Measurements from ENCODE around the gene PPP2R2C.

DNA sequence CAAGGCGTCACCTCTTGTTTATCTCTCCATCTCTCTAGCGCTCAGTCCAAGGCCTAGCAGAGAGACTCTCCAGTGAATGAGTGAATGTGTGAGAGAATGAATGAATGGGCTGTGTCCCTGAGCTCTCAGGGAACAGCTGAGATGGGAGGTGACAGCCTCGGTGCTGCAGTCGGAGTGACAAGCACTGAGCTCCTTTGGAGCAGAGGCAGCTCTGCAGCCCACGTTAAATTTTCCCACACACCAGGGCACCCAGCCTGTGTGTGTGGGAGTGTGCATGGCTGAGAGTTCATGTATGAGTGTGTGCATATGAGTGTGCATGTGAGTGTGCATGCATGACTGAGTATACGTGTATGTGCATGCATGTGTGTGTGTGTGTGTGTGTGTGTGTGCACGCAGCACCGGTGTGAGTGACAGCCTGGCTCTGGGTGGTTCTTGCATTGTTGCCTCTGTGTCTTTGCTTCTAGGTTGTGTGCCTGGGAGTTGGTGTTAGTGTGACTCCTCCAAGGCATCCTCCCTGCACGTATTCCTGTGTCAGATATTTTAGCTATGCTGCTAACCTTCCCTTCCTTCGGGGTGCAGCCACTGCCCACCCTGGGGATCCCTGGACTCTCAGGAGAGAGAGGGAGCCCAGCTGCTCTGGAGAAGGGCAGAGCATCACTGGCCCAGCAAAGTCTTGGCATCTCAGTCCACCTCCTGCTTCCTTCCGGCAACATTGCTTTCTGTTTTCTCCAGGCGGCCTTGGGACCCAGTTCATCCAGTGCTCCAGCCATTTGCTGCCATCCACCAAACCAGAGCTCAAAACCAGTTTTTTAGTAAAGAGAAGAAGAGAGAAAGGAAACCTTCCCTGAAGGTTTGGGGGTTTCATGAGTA, 98.6 kb downstream of the PPP2R2C start:
- TF ChIP-seq, protein P1, sequence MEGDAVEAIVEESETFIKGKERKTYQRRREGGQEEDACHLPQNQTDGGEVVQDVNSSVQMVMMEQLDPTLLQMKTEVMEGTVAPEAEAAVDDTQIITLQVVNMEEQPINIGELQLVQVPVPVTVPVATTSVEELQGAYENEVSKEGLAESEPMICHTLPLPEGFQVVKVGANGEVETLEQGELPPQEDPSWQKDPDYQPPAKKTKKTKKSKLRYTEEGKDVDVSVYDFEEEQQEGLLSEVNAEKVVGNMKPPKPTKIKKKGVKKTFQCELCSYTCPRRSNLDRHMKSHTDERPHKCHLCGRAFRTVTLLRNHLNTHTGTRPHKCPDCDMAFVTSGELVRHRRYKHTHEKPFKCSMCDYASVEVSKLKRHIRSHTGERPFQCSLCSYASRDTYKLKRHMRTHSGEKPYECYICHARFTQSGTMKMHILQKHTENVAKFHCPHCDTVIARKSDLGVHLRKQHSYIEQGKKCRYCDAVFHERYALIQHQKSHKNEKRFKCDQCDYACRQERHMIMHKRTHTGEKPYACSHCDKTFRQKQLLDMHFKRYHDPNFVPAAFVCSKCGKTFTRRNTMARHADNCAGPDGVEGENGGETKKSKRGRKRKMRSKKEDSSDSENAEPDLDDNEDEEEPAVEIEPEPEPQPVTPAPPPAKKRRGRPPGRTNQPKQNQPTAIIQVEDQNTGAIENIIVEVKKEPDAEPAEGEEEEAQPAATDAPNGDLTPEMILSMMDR (IDR thresholded peaks at IDR 0.05) = no peak
- no peak for TF ChIP-seq POLR2A (IDR thresholded peaks at IDR 0.05)
